ENCODE results near the gene KDM4B.

KDM4B gene

GRCh38 chr19:5080809-5081208 lies 111.9 kb downstream of the KDM4B start:
- H3K9ac ChIP-seq: 0 out of 22 replicates have a peak overlapping the region, but pooled peaks of 1 of the 11 experiments have one; percentile 9
- H4K20me1 ChIP-seq: peaks cover 76 to 91% (median 88%) of the 10 kb centered on the region in 11 experiments
- no peak overlapping the region for H3K27ac ChIP-seq
- H3K4me2 ChIP-seq: peak overlapping the region in 8 of 11 experiments; percentile 60 to 90 (median 70); a peak in 16 of 22 replicates
- H3K4me3 ChIP-seq: no peak overlapping the region
- H3K4me1 ChIP-seq: peaks cover 15 to 51% (median 47%) of the 10 kb centered on the region in 10 experiments
- H3K27me3 ChIP-seq: no peaks in the 10 kb centered on the region
- no peaks in the 10 kb centered on the region for H3K9me3 ChIP-seq (replicated peaks in 1 of 11)
- H3K36me3 ChIP-seq: peaks cover 60 to 90% (median 76%) of the 10 kb centered on the region in 11 experiments
- TF ChIP-seq Cebpa-rat (IDR thresholded peaks at IDR 0.05): no peak

GRCh38 chr19:5081443-5082161 lies 112.7 kb downstream of the KDM4B start:
- Histone ChIP-seq H3K36me3 (peaks cover 61 to 92% (median 79%) of the 10 kb centered on the region in 11 experiments), H3K27ac (no peak overlapping the region)

GRCh38 chr19:5083547-5083965 lies 114.6 kb downstream of the KDM4B start:
- no peak overlapping the region for H3K27ac ChIP-seq
- H3K9ac ChIP-seq: no peak overlapping the region
- H3K36me3 ChIP-seq: peaks cover 53 to 92% (median 78%) of the 10 kb centered on the region in 11 experiments
- no peak overlapping the region for H3K4me2 ChIP-seq
- TF ChIP-seq Cebpa-rat (IDR thresholded peaks at IDR 0.05): no peak
- H3K4me1 ChIP-seq: peaks cover 0 to 56% (median 39%) of the 10 kb centered on the region in 10 experiments; a peak in 17 of 20 replicates
- H3K4me3 ChIP-seq: no peak overlapping the region
- H3K27me3 ChIP-seq: no peaks in the 10 kb centered on the region
- peaks cover 77 to 93% (median 89%) of the 10 kb centered on the region in 11 experiments for H4K20me1 ChIP-seq
- H3K9me3 ChIP-seq (replicated peaks in 1 of 11): no peaks in the 10 kb centered on the region

More at GRCh38 chr19:5081443-5082161, 112.7 kb downstream of the KDM4B start:
- no peaks in the 10 kb centered on the region for H3K9me3 ChIP-seq (replicated peaks in 1 of 11)
- H3K9ac ChIP-seq: no peak overlapping the region
- H3K4me1 ChIP-seq: peaks cover 15 to 54% (median 43%) of the 10 kb centered on the region in 10 experiments
- H3K4me2 ChIP-seq: peak overlapping the region in 3 of 11 experiments; percentile 70 to 90 (median 78); a peak in 2 of 22 replicates
- no peak for TF ChIP-seq Cebpa-rat (IDR thresholded peaks at IDR 0.05)
- no peak overlapping the region for H3K4me3 ChIP-seq
- peaks cover 79 to 94% (median 91%) of the 10 kb centered on the region in 11 experiments for H4K20me1 ChIP-seq
- no peaks in the 10 kb centered on the region for H3K27me3 ChIP-seq

- peaks cover 64 to 90% (median 85%) of the 10 kb centered on the region in 11 experiments for H4K20me1 ChIP-seq
- H3K4me2 ChIP-seq: no peak overlapping the region
- TF ChIP-seq Cebpa-rat (IDR thresholded peaks at IDR 0.05): no peak
- H3K9ac ChIP-seq: 0 out of 22 replicates have a peak overlapping the region, but pooled peaks of 1 of the 11 experiments have one; percentile 10
- peaks cover 49 to 87% (median 71%) of the 10 kb centered on the region in 11 experiments for H3K36me3 ChIP-seq
- no peaks in the 10 kb centered on the region for H3K27me3 ChIP-seq
- H3K9me3 ChIP-seq (replicated peaks in 1 of 11): no peaks in the 10 kb centered on the region
- peaks cover 6 to 48% (median 30%) of the 10 kb centered on the region in 10 experiments; a peak in 18 of 20 replicates for H3K4me1 ChIP-seq
- no peak overlapping the region for H3K4me3 ChIP-seq
- H3K27ac ChIP-seq: no peak overlapping the region
These were observed 116.7 kb downstream of the KDM4B start for GRCh38 chr19:5085566-5085965.

- Histone ChIP-seq H3K4me2 (peak overlapping the region in 1 of 11 experiments; percentile 48; a peak in 1 of 22 replicates), H3K27me3 (no peaks in the 10 kb centered on the region), H3K36me3 (peaks cover 44 to 80% (median 64%) of the 10 kb centered on the region in 11 experiments), H3K27ac (no peak overlapping the region), H3K9me3 (replicated peaks in 1 of 11) (no peaks in the 10 kb centered on the region), H3K4me1 (peaks cover 13 to 48% (median 31%) of the 10 kb centered on the region in 10 experiments), H3K4me3 (no peak overlapping the region), H4K20me1 (peaks cover 64 to 90% (median 85%) of the 10 kb centered on the region in 11 experiments), H3K9ac (no peak overlapping the region)
- no peak for TF ChIP-seq Cebpa-rat (IDR thresholded peaks at IDR 0.05)
These were observed 117.3 kb downstream of the KDM4B start for GRCh38 chr19:5086230-5086629.

- H4K20me1 ChIP-seq: peaks cover 64 to 90% (median 84%) of the 10 kb centered on the region in 11 experiments
- no peak overlapping the region for H3K9ac ChIP-seq
- peak overlapping the region in 5 of 11 experiments; percentile 4 to 49 (median 34); a peak in 5 of 22 replicates for H3K4me2 ChIP-seq
- no peaks in the 10 kb centered on the region for H3K27me3 ChIP-seq
- TF ChIP-seq Cebpa-rat (IDR thresholded peaks at IDR 0.05): no peak
- H3K36me3 ChIP-seq: peaks cover 38 to 75% (median 58%) of the 10 kb centered on the region in 11 experiments
- no peak overlapping the region for H3K27ac ChIP-seq
- H3K4me1 ChIP-seq: peaks cover 16 to 51% (median 37%) of the 10 kb centered on the region in 10 experiments
- no peaks in the 10 kb centered on the region for H3K9me3 ChIP-seq (replicated peaks in 1 of 11)
- H3K4me3 ChIP-seq: no peak overlapping the region
These were observed 118.0 kb downstream of the KDM4B start for GRCh38 chr19:5086725-5087439.

GRCh38 chr19:5089283-5089682 lies 120.4 kb downstream of the KDM4B start:
- no peak overlapping the region for H3K4me3 ChIP-seq
- H3K9ac ChIP-seq: no peak overlapping the region
- no peaks in the 10 kb centered on the region for H3K27me3 ChIP-seq
- peaks cover 20 to 78% (median 44%) of the 10 kb centered on the region in 11 experiments; a peak in 20 of 22 replicates for H3K36me3 ChIP-seq
- no peaks in the 10 kb centered on the region for H3K9me3 ChIP-seq (replicated peaks in 1 of 11)
- H4K20me1 ChIP-seq: peaks cover 74 to 92% (median 88%) of the 10 kb centered on the region in 11 experiments
- H3K4me1 ChIP-seq: peaks cover 16 to 66% (median 46%) of the 10 kb centered on the region in 10 experiments
- no peak for TF ChIP-seq Cebpa-rat (IDR thresholded peaks at IDR 0.05)
- H3K4me2 ChIP-seq: peak overlapping the region in 5 of 11 experiments; percentile 5 to 62 (median 52); a peak in 8 of 22 replicates
- H3K27ac ChIP-seq: no peak overlapping the region

GRCh38 chr19:5090465-5091017 lies 121.6 kb downstream of the KDM4B start:
- Histone ChIP-seq H3K9me3 (replicated peaks in 1 of 11) (peaks cover 0 to 4% (median 0%) of the 10 kb centered on the region in 11 experiments; a peak in 9 of 22 replicates), H3K4me2 (peak overlapping the region; percentile 43 to 87 (median 80); a peak in 21 of 22 replicates), H4K20me1 (peaks cover 72 to 96% (median 91%) of the 10 kb centered on the region in 11 experiments), H3K36me3 (peaks cover 18 to 81% (median 41%) of the 10 kb centered on the region in 11 experiments; a peak in 20 of 22 replicates), H3K27ac (peak overlapping the region in 5 of 11 experiments; percentile 23 to 60 (median 46); a peak in 10 of 22 replicates), H3K4me3 (no peak overlapping the region), H3K4me1 (peaks cover 16 to 66% (median 46%) of the 10 kb centered on the region in 10 experiments), H3K9ac (peak overlapping the region in 8 of 11 experiments; percentile 15 to 60 (median 44); a peak in 11 of 22 replicates), H3K27me3 (no peaks in the 10 kb centered on the region)
- TF ChIP-seq Cebpa-rat (IDR thresholded peaks at IDR 0.05): no peak
